H1 (cell line): ENCODE data around the gene WDR27. TPM values are rescaled to one million over a fixed set of nuclear protein-coding genes. Genes with fewer than 3 reads are reported as not detected.

ENCODE experiments used
- CTCF ChIA-PET: fragments of 300-600 bp; sonication (Branson Sonifier 250); formaldehyde crosslinking; loops from one replicate; lab custom pipeline; 2021; ENCODE audit not compliant: partially characterized antibody; lab: Charles Lee
- POLR2A ChIA-PET: fragments of 300-600 bp; sonication (Branson Sonifier 250); formaldehyde crosslinking; loops from one replicate; lab custom pipeline; 2021; ENCODE audit warnings: inconsistent platforms; ENCODE audit not compliant: partially characterized antibody; lab: Charles Lee
- DNase-seq, 2 experiments: peaks; one replicate each; pipeline versions ENCODE4 v3.0.0 to v3.0.0-alpha.2; 2010 to 2022; ENCODE audit warnings: low spot score in 2 of 2, low read depth in 1 of 2, mixed read lengths in 1 of 2
- FAIRE-seq: peaks from 2 replicates; lab custom pipeline; 2011; peaks lifted over from hg19 to GRCh38; lab: Jason Lieb, UNC
- H2AFZ ChIP-seq: 2 replicates; pipeline ENCODE4 v1.8.1; 2012; ENCODE audit warnings: low read length, inconsistent platforms
- H2AK5ac ChIP-seq: 2 replicates; pipeline ENCODE4 v1.6.1; 2013; ENCODE audit warnings: low read depth, low read length
- H2BK120ac ChIP-seq: replicated peaks from 2 replicates; pipeline ENCODE3; 2013; ENCODE audit warnings: low read depth, low read length, inconsistent platforms
- H2BK12ac ChIP-seq: 2 replicates; pipeline ENCODE4 v1.6.1; 2013; ENCODE audit warnings: low read depth, low read length
- H2BK15ac ChIP-seq: 2 replicates; pipeline ENCODE4 v1.6.1; 2013; ENCODE audit warnings: low read length
- H2BK20ac ChIP-seq: 2 replicates; pipeline ENCODE4 v1.6.1; 2013; ENCODE audit warnings: low read length
- H2BK5ac ChIP-seq: 2 replicates; pipeline ENCODE4 v1.6.1; 2013; ENCODE audit warnings: low read depth, low read length
- H3K14ac ChIP-seq: 2 replicates; pipeline ENCODE4 v1.6.1; 2013; ENCODE audit warnings: inconsistent platforms; ENCODE audit not compliant: insufficient read length
- H3K18ac ChIP-seq: 2 replicates; pipeline ENCODE4 v1.6.1; 2013; ENCODE audit warnings: low read length; ENCODE audit errors: extremely low read depth
- H3K23ac ChIP-seq: 2 replicates; pipeline ENCODE4 v1.6.1; 2013; ENCODE audit warnings: inconsistent platforms; ENCODE audit not compliant: insufficient read length
- H3K23me2 ChIP-seq: 2 replicates; pipeline ENCODE4 v1.6.1; 2013; ENCODE audit warnings: low read depth, low read length
- H3K27ac ChIP-seq: 2 replicates; pipeline ENCODE4 v1.6.1; 2011; ENCODE audit warnings: low read depth, low read length, inconsistent platforms
- H3K27me3 ChIP-seq, 4 experiments: replicated peaks in 1 of 4; 1 replicate in 1 of 4; 2 replicates in 3 of 4; pipeline versions ENCODE4 v1.6.1 to v1.8.1; 2011 to 2013; ENCODE audit warnings: low read length in 3 of 4, mild to moderate bottlenecking in 3 of 4, inconsistent platforms in 2 of 4, mixed read lengths in 2 of 4, moderate library complexity in 1 of 4; ENCODE audit not compliant: control insufficient read depth in 3 of 4, insufficient read depth in 3 of 4; ENCODE audit errors: extremely low read depth in 1 of 4
- H3K36me3 ChIP-seq, 4 experiments: 2 replicates each; pipeline versions ENCODE4 v1.6.1 to v1.8.1; 2011 to 2013; ENCODE audit warnings: mild to moderate bottlenecking in 4 of 4, low read length in 3 of 4, moderate library complexity in 2 of 4, control low read depth in 1 of 4, inconsistent platforms in 1 of 4; ENCODE audit not compliant: insufficient read depth in 4 of 4, control insufficient read depth in 2 of 4
- H3K4ac ChIP-seq: replicated peaks from 2 replicates; pipeline ENCODE3; 2013; ENCODE audit warnings: low read length, low read depth, mixed read lengths, inconsistent platforms; ENCODE audit not compliant: insufficient read length
- H3K4me1 ChIP-seq, 4 experiments: replicated peaks in 1 of 4; 1 replicate in 1 of 4; 2 replicates in 3 of 4; pipeline versions ENCODE4 v1.6.1 to v1.8.1; 2011 to 2013; ENCODE audit warnings: low read length in 3 of 4, inconsistent platforms in 2 of 4, mixed read lengths in 1 of 4; ENCODE audit not compliant: insufficient read depth in 4 of 4, control insufficient read depth in 3 of 4
- H3K4me2 ChIP-seq, 2 experiments: 2 replicates each; pipeline versions ENCODE4 v1.6.1 to v1.8.1; 2011 to 2013; ENCODE audit warnings: low read depth in 2 of 2, low read length in 2 of 2, control low read depth in 1 of 2, inconsistent platforms in 1 of 2, mild to moderate bottlenecking in 1 of 2; ENCODE audit not compliant: insufficient read depth in 1 of 2
- H3K4me3 ChIP-seq, 4 experiments: fragments of 200-600, 300-600 bp in 1 of 4; sonication (generic), shearing (Covaris generic), sonication (Bioruptor Twin) in 1 of 4; 2 replicates each; pipeline versions ENCODE4 v1.5.1 to v1.8.1; 2011 to 2016; ENCODE audit warnings: low read length in 4 of 4, low read depth in 3 of 4, control low read depth in 2 of 4, inconsistent platforms in 2 of 4, mild to moderate bottlenecking in 2 of 4, mixed read lengths in 1 of 4, moderate library complexity in 1 of 4; ENCODE audit not compliant: insufficient read depth in 2 of 4; ENCODE audit errors: extremely low read depth in 1 of 4
- H3K56ac ChIP-seq: replicated peaks from 2 replicates; pipeline ENCODE3; 2013; ENCODE audit warnings: low read depth, mild to moderate bottlenecking, mixed read lengths, low read length, inconsistent platforms; ENCODE audit not compliant: insufficient read length
- H3K79me1 ChIP-seq: 2 replicates; pipeline ENCODE4 v1.6.1; 2013; ENCODE audit warnings: low read depth, low read length, control low read depth
- H3K79me2 ChIP-seq, 2 experiments: 2 replicates each; pipeline versions ENCODE4 v1.6.1 to v1.8.1; 2012 to 2013; ENCODE audit warnings: low read length in 2 of 2, mild to moderate bottlenecking in 2 of 2, inconsistent platforms in 1 of 2; ENCODE audit not compliant: insufficient read depth in 2 of 2, control insufficient read depth in 1 of 2
- H3K9ac ChIP-seq, 4 experiments: replicated peaks in 1 of 4; 1 replicate in 1 of 4; 2 replicates in 3 of 4; pipeline versions ENCODE4 v1.6.1 to v1.8.1; 2011 to 2013; ENCODE audit warnings: low read depth in 3 of 4, low read length in 3 of 4, control low read depth in 2 of 4, mild to moderate bottlenecking in 2 of 4, moderate library complexity in 2 of 4, inconsistent platforms in 1 of 4; ENCODE audit errors: extremely low read depth in 1 of 4
- H3K9me3 ChIP-seq, 2 experiments: 2 replicates each; pipeline versions ENCODE4 v1.6.1 to v1.8.1; 2012 to 2013; ENCODE audit warnings: mild to moderate bottlenecking in 2 of 2, moderate library complexity in 2 of 2, control low read depth in 1 of 2, inconsistent platforms in 1 of 2, low read depth in 1 of 2, low read length in 1 of 2, mixed read lengths in 1 of 2; ENCODE audit not compliant: insufficient read depth in 2 of 2
- H4K20me1 ChIP-seq, 2 experiments: replicated peaks in 1 of 2; 2 replicates each; pipeline versions ENCODE3 to v1.8.1; 2011 to 2013; ENCODE audit warnings: inconsistent platforms in 2 of 2, low read length in 2 of 2, mild to moderate bottlenecking in 1 of 2; ENCODE audit not compliant: insufficient read depth in 2 of 2, control insufficient read depth in 1 of 2
- H4K5ac ChIP-seq: 2 replicates; pipeline ENCODE4 v1.6.1; 2013; ENCODE audit warnings: low read length, low read depth, mixed read lengths, inconsistent platforms; ENCODE audit not compliant: insufficient read length
- H4K8ac ChIP-seq: 2 replicates; pipeline ENCODE4 v1.8.0; 2013; ENCODE audit warnings: mild to moderate bottlenecking, moderate library complexity, low read length, inconsistent platforms; ENCODE audit not compliant: insufficient read depth; ENCODE audit errors: extremely low read depth
- H4K91ac ChIP-seq: replicated peaks from 2 replicates; pipeline ENCODE3; 2013; ENCODE audit warnings: low read length, mixed read lengths, inconsistent platforms; ENCODE audit not compliant: insufficient read length
- BACH1 ChIP-seq: IDR thresholded peaks from 2 replicates; pipeline ENCODE4 v1.6.1; 2012; ENCODE audit warnings: low read length, improper control_type of control experiment
- BRCA1 ChIP-seq: IDR thresholded peaks from 2 replicates; pipeline ENCODE4 v1.6.1; 2012; ENCODE audit warnings: low read depth, low read length, improper control_type of control experiment
- CBX5 ChIP-seq: fragments of 300-800, 300-1000 bp; sonication (generic); IDR thresholded peaks from 2 replicates; pipeline ENCODE4 v1.7.1; 2016; ENCODE audit warnings: antibody characterized with exemption, low read length, low read depth
- GABPA ChIP-seq: IDR thresholded peaks from 2 replicates; pipeline ENCODE4 v1.6.1; 2011; ENCODE audit warnings: mild to moderate bottlenecking, low read length, moderate library complexity, borderline replicate concordance; ENCODE audit not compliant: insufficient read depth
- SP2 ChIP-seq: IDR thresholded peaks from 2 replicates; pipeline ENCODE4 v1.6.1; 2012; ENCODE audit warnings: mild to moderate bottlenecking, low read length, inconsistent platforms
- WGBS, 2 experiments: shearing (Covaris generic) in 1 of 2; methylation state at CpG; one replicate each; pipeline versions ENCODE4 v1.1.6 to v1.1.7; 2013 to 2015; ENCODE audit warnings: low lambda C conversion rate in 2 of 2, mixed read lengths in 2 of 2, inconsistent platforms in 1 of 2, low coverage in 1 of 2, missing lambda C conversion rate in 1 of 2; ENCODE audit not compliant: insufficient replicate concordance in 2 of 2, insufficient coverage in 1 of 2, insufficient read length in 1 of 2; ENCODE audit errors: extremely low coverage in 1 of 2, missing lambda C conversion rate in 1 of 2; 5-methylcytosine and 5-hydroxymethylcytosine counted together
- polyA plus RNA-seq, 7 experiments: library from polyadenylated mRNA; depleted of rRNA in 3 of 7; stranded (reverse) in 5 of 7; unstranded in 2 of 7; fragments of >200 nt in 5 of 7; fragments of 200-250 nt in 2 of 7; gene quantifications; 1 replicate in 5 of 7; 2 replicates in 1 of 7; 4 replicates in 1 of 7; pipeline versions ENCODE4 v1.2.1 to v1.2.3, GENCODE V29; 2011 to 2013; ENCODE audit warnings: missing spikeins in 2 of 7, mixed read lengths in 2 of 7
- total RNA-seq: library from RNA; stranded (reverse); fragmentation: NEBNext Ultra II Directional; extraction: Animal tissue kit (Norgen Biotek cat#: 25700); gene quantifications from 2 replicates; pipeline ENCODE4 v1.2.1, GENCODE V29; 2021
- TF ChIP-seq, protein P1 (sequence below): IDR thresholded peaks from 2 replicates; pipeline ENCODE4 v1.6.1; 2012; ENCODE audit warnings: inconsistent platforms
- TF ChIP-seq, protein P2 (sequence below): IDR thresholded peaks from 2 replicates; pipeline ENCODE4 v1.6.1; 2012; ENCODE audit warnings: inconsistent platforms

The WDR27 gene
- total and polyA plus RNA-seq, 2 of the 8 experiments (the other 6 are each of a cell fraction or from before 2014, with no cell fraction given): 53.6 to 68.6 TPM

DNA sequence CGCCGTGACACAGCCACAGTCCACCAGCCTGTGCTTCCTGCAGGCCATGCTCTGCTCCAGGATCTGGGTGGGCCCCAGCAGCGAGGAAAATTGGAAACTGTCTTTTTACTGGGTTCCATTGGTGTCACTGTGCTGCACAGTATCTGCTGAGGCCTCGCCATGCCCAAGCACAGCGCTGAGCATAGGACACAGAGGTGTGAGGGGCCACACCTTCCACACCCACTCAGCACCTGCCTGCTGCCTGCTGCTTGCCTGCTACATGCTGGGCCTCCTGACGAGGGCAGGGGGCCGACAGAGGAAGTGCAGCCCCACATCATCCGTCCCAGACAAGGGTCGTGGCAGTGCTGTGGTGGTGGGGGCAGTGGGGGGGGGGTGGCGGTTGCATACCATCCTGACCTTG lies 275.2 kb downstream of the WDR27 start:
- H2BK15ac ChIP-seq: peak overlapping the region; percentile 90; the same call in 1 of the 2 replicates
- 93% methylated on average over 7 of the region's 10 CpGs; no CpG with 5 or more reads in 1 of the 2 experiments for WGBS, 2 experiments
- H3K4me2 ChIP-seq: no peak overlapping the region
- no peak overlapping the region for H2BK5ac ChIP-seq
- peaks cover 0 to 4% (median 1%) of the 10 kb centered on the region in 4 experiments; a peak in 4 of 7 replicates for H3K27me3 ChIP-seq
- no peak overlapping the region for H3K27ac ChIP-seq
- 0 out of 2 replicates have a peak overlapping the region, but pooled peaks have one; percentile 51 for H3K18ac ChIP-seq
- H3K4me1 ChIP-seq: peaks cover 0 to 15% (median 5%) of the 10 kb centered on the region in 4 experiments; a peak in 6 of 7 replicates
- H2BK12ac ChIP-seq: peak overlapping the region; percentile 76; the same call in 1 of the 2 replicates
- no peak for DNase-seq
- no peaks in the 10 kb centered on the region for H3K79me1 ChIP-seq
- H3K9ac ChIP-seq: no peak overlapping the region
- H2AK5ac ChIP-seq: no peak overlapping the region; the same call in 1 of the 2 replicates
- FAIRE-seq: no peak
- ChIA-PET POLR2A (no interaction called here), CTCF (interaction anchor here (0.7 to 1.3 kb wide), 3 partner anchors 19 to 176 kb away, joined by 3 to 4 read pairs (median 3); no protein-coding TSS in a partner anchor)
- no peak overlapping the region for H4K8ac ChIP-seq
- H3K79me2 ChIP-seq: no peaks in the 10 kb centered on the region
- no peak overlapping the region for H3K23ac ChIP-seq
- no peak overlapping the region for H2AFZ ChIP-seq
- no peak overlapping the region for H3K56ac ChIP-seq
- no peaks in the 10 kb centered on the region for H4K20me1 ChIP-seq
- H3K4me3 ChIP-seq: no peak overlapping the region
- H3K4ac ChIP-seq: no peak overlapping the region
- H4K5ac ChIP-seq: no peak overlapping the region
- no peaks in the 10 kb centered on the region for H3K23me2 ChIP-seq
- H2BK120ac ChIP-seq: no peak overlapping the region
- H3K9me3 ChIP-seq: peaks cover 15 to 29% of the 10 kb centered on the region in 2 experiments; a peak in 3 of 4 replicates
- TF ChIP-seq BRCA1 (no peak), SP2 (no peak), BACH1 (no peak), CBX5 (no peak), GABPA (no peak)
- TF ChIP-seq, protein P1, sequence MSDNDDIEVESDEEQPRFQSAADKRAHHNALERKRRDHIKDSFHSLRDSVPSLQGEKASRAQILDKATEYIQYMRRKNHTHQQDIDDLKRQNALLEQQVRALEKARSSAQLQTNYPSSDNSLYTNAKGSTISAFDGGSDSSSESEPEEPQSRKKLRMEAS: peak; percentile 87
- TF ChIP-seq, protein P2, sequence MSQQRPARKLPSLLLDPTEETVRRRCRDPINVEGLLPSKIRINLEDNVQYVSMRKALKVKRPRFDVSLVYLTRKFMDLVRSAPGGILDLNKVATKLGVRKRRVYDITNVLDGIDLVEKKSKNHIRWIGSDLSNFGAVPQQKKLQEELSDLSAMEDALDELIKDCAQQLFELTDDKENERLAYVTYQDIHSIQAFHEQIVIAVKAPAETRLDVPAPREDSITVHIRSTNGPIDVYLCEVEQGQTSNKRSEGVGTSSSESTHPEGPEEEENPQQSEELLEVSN: peak; percentile 62
- TF ChIP-seq, all 59 proteins: peak for 2
- Histone ChIP-seq H3K14ac (no peak overlapping the region), H4K91ac (peak overlapping the region; percentile 62), H2BK20ac (0 out of 2 replicates have a peak overlapping the region, but pooled peaks have one; percentile 48), H3K36me3 (peaks cover 0 to 3% (median 0%) of the 10 kb centered on the region in 4 experiments; a peak in 1 of 8 replicates)
